Stimulated activated CD4-positive, alpha-beta T cell treated with anti-CD3 and anti-CD28 coated beads, Interleukin-1b, Interleukin-23, amount 100 ng/mL, for 24 hours (primary cell): ENCODE data around the gene IQCM.

ENCODE experiments used
- DNase-seq, 4 experiments: peaks; one replicate each; pipeline ENCODE4 v3.0.0-alpha.2; 2020; ENCODE audit warnings: low read depth in 4 of 4, low spot score in 1 of 4

The IQCM gene, protein sequence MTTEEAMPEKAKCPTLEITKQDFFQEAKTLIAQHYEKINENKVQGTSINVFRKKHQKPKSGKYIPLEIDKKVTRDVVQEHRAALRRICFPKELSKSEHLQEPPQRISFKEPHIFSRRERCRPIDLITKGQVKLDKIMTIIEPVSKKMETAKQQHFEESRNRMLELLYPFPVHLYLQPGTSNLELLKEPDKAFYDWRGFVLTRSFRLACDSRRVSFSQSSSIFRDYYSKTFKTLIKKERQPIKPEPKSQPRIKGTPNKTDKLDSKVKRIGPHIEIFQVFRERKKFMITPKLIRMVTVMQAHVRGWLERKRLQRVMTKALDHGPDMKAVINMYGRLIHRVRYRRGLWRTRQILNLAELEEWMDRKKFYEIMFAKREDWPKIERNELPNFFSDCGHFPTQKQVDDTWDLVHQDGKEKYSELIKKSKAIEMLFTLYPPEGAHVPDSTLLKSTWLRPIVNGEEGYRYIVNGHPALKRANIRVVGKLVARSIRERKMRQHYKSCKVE

DNA sequence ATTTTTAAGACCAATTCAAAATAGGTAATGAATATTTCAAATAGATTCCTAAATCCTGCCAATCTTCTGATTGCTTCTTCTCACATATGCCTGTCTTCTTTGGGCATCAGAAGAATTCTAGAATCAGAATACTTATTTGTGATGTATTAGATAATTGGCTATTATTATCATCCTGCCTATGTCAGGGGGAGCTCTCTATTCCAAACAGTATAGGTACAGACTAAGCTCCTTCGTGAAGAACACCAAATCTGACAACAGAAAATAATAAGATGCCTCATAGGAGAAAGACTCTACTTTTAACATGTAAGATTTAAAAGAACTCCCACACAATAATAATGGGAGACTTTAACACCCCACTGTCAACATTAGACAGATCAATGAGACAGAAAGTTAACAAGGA, at the start of gene IQCM:
TSS of gene IQCM (minus strand) at position 101 of the 400 bp plus-strand sequence. CDS start 73,152 bp downstream, outside the sequence.
- no peak for DNase-seq

- DNase-seq = no peak
Observed at GRCh38 chr4:149857446-149857845, 41.8 kb upstream of the IQCM start.

GRCh38 chr4:149845743-149846142, 30.1 kb upstream of the IQCM start:
- DNase-seq = no peak

DNA sequence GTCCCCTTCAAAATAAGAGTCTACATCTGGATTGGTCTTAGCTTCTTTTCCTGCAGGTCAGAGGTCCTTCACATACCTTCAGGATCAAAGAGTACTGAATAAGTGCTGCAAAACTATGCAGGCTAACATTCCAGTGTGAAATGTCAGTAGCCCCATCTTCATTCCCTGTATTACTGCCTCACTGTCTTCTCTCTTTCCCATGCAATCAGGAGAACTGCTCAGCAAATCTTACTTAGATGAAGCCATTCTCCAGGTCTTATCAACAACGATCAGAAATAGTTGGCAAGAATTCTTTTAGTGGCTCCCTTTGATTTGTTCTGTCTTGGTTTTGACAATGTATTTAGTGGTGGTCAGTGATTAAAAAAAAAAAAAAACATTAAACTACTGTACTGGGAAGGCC, 26.0 kb upstream of the IQCM start:
- no peak for DNase-seq

- no peak for DNase-seq
Observed at GRCh38 chr4:149838036-149838435, 22.4 kb upstream of the IQCM start.

- DNase-seq = no peak
Observed at GRCh38 chr4:149836546-149836945, 20.9 kb upstream of the IQCM start.

GRCh38 chr4:149835280-149835679, 19.6 kb upstream of the IQCM start:
- no peak for DNase-seq

- no peak for DNase-seq
Observed at GRCh38 chr4:149831656-149832208, 16.1 kb upstream of the IQCM start.

DNA sequence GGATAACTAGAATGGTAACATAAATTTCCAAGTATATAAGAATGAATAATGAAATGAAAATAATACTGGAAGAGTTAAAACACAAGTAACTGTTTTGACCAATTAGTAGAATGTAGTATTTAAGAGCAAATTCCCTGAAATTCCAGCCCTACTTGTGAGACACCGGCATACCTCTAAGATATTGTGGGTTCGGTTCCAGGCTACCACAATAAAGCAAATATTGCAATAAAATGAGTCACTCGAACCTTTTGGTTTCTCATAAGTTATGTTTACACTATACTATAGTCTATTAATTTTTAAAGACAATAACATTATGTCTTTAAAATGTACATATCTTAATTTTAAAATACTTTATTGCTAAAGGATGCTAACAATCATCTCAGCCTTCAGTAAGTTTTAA, 15.2 kb upstream of the IQCM start:
- DNase-seq = no peak

GRCh38 chr4:149825336-149825735, 9.7 kb upstream of the IQCM start:
- DNase-seq = no peak

- DNase-seq = no peak
Observed at GRCh38 chr4:149823769-149824221, 8.2 kb upstream of the IQCM start.

GRCh38 chr4:149801416-149801815, 14.2 kb downstream of the IQCM start:
- DNase-seq = no peak

GRCh38 chr4:149799546-149799945, 16.1 kb downstream of the IQCM start:
- no peak for DNase-seq

- DNase-seq = no peak
Observed at GRCh38 chr4:149796381-149796780, 19.3 kb downstream of the IQCM start.

DNA sequence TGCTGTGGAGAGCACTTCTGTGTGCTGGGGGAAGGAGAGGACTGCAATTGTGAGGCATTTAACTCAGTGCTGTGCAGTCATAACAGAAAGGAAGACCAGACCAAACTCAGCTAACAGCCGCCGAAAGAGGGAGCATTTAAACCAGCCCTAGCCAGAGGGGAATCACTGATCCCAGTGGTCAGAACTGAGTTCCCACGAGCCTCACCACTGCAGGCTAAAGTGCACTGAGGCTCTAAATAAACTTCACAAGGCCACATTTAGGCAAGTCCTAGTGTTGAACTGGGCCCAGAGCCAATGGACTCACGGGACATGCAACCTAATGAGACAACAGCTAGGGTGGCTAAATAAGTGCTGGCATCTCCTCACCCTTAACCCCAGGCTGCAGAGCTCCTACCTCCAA, 20.4 kb downstream of the IQCM start:
- DNase-seq = no peak

DNA sequence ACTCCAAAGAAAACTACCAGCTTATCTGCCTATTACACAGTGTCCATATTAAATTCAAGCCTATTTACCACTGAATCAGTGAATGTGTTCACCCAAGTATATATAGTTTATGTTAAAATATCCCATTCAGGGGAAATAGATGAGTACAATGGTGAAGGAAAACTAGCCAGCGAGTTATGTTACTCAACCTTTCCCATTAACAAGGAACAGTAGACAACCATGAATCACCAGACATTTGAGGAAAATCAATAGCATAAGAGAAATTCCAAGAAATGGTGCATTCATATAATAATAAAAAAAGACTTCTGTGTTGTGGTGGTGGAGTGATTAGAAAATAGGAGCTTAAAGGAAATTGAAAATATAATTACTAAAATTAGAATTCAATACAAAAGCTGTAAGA, 21.3 kb downstream of the IQCM start:
- DNase-seq = no peak

GRCh38 chr4:149793459-149793858, 22.2 kb downstream of the IQCM start:
- no peak for DNase-seq

- no peak for DNase-seq
Observed at GRCh38 chr4:149791851-149792250, 23.8 kb downstream of the IQCM start.

- no peak for DNase-seq
Observed at GRCh38 chr4:149790172-149790907, 25.3 kb downstream of the IQCM start.

- DNase-seq = no peak
Observed at GRCh38 chr4:149788300-149788699, 27.3 kb downstream of the IQCM start.

- no peak for DNase-seq
Observed at GRCh38 chr4:149785696-149786431, 29.8 kb downstream of the IQCM start.
